HUDEP-2 (cell line): Measurements from ENCODE around the gene IPO8.
"Not testable (repeated sequence)": the region's sequence is repeated elsewhere in the genome, so short reads cannot be mapped to it uniquely, and the experiment has no call there.

Experiments
- DNase-seq, 76 experiments: peaks; one replicate each; lab custom pipeline; 2025; ENCODE audit not compliant: unreplicated experiment in 76 of 76; lab: John Stamatoyannopoulos, UW

IPO8 gene

GRCh38 chr12:30613119-30613830, 82.4 kb downstream of the IPO8 start:
- no peak for DNase-seq

- no peak for DNase-seq
Observed at GRCh38 chr12:30610718-30611117, 85.0 kb downstream of the IPO8 start.

GRCh38 chr12:30609819-30610218, 85.8 kb downstream of the IPO8 start:
- not testable (repeated sequence) for DNase-seq

GRCh38 chr12:30604302-30604701, 91.4 kb downstream of the IPO8 start:
- DNase-seq, result not testable (repeated sequence)

GRCh38 chr12:30603129-30603528, 92.5 kb downstream of the IPO8 start:
- DNase-seq, result no peak

GRCh38 chr12:30602678-30603077, 93.0 kb downstream of the IPO8 start:
- no peak for DNase-seq

- no peak for DNase-seq
Observed at GRCh38 chr12:30599608-30600007, 96.1 kb downstream of the IPO8 start.

- no peak for DNase-seq
Observed at GRCh38 chr12:30598889-30599288, 96.8 kb downstream of the IPO8 start.

- DNase-seq, result no peak
Observed at GRCh38 chr12:30595742-30596141, 99.9 kb downstream of the IPO8 start.

GRCh38 chr12:30594509-30594908, 101.2 kb downstream of the IPO8 start:
- no peak for DNase-seq

- not testable (repeated sequence) for DNase-seq
Observed at GRCh38 chr12:30588572-30588971, 107.1 kb downstream of the IPO8 start.

GRCh38 chr12:30587782-30588181, 107.9 kb downstream of the IPO8 start:
- no peak for DNase-seq

GRCh38 chr12:30585877-30586276, 109.8 kb downstream of the IPO8 start:
- DNase-seq, result no peak

- DNase-seq, result no peak
Observed at GRCh38 chr12:30582943-30583342, 112.7 kb downstream of the IPO8 start.

GRCh38 chr12:30580344-30580743, 115.3 kb downstream of the IPO8 start:
- DNase-seq, result no peak
